Esophagus squamous epithelium (tissue), 5 donors: ENCODE data around the gene NRXN2. TPM values are rescaled to one million over a fixed set of nuclear protein-coding genes. Genes with fewer than 3 reads are reported as not detected.
A peak's percentile ranks its signal among the peaks of the same experiment; 100 is the strongest.

Experiments used
- DNase-seq: peaks from one replicate; lab custom pipeline; 2025; lab: John Stamatoyannopoulos, UW
- H3K27ac ChIP-seq, 4 donors: fragments of 200-600 bp; sonication (generic); one replicate each; pipeline ENCODE4 v1.5.1; 2016 to 2019; ENCODE audit warnings: mild to moderate bottlenecking in 1 of 4
- H3K27me3 ChIP-seq, 4 donors: fragments of 200-600 bp; sonication (generic); 1 replicate in 3 of 4; 2 replicates in 1 of 4; pipeline versions ENCODE4 v1.5.1 to v1.6.0; 2017 to 2021; ENCODE audit warnings: antibody characterized with exemption in 1 of 4
- H3K36me3 ChIP-seq, 3 donors: fragments of 200-600 bp; sonication (generic); one replicate each; pipeline ENCODE4 v1.5.1; 2016 to 2019
- H3K4me1 ChIP-seq, 3 donors: fragments of 200-600 bp; sonication (generic); one replicate each; pipeline ENCODE4 v1.5.1; 2017 to 2019
- H3K4me3 ChIP-seq, 4 donors: fragments of 200-600 bp; sonication (generic); 1 replicate in 3 of 4; 2 replicates in 1 of 4; pipeline ENCODE4 v1.5.1; 2016 to 2019; ENCODE audit warnings: mild to moderate bottlenecking in 2 of 4, moderate library complexity in 1 of 4
- H3K9me3 ChIP-seq, 3 donors: fragments of 200-600 bp; sonication (generic); one replicate each; pipeline ENCODE4 v1.5.1; 2016 to 2019
- POLR2A ChIP-seq, 4 donors: fragments of 450-650 bp; IDR thresholded peaks; one replicate each; pipeline ENCODE4 v1.6.1; 2017; ENCODE audit warnings: antibody characterized with exemption in 4 of 4, mild to moderate bottlenecking in 4 of 4, moderate library complexity in 3 of 4
- WGBS, 2 donors: methylation state at CpG; one replicate each; pipeline ENCODE4 v1.1.5; 2018; 5-methylcytosine and 5-hydroxymethylcytosine counted together
- intact Hi-C: fragments of 100-400 bp; cut with DNase I; formaldehyde crosslinking; loops from one replicate; pipeline ENCODE4 v1.15.0; 2022
- total RNA-seq, 4 donors: library from RNA; depleted of rRNA; stranded (reverse); fragments of >200 nt; gene quantifications; one replicate each; pipeline ENCODE4 v1.1.0, GENCODE V29; 2016
- TF ChIP-seq, protein P1 (sequence below), 6 experiments: fragments of 450-650 bp in 4 of 6; fragments of 200-600 bp in 2 of 6; sonication (generic) in 2 of 6; IDR thresholded peaks; one replicate each; pipeline ENCODE4 v1.5.1; 2016 to 2019; ENCODE audit warnings: antibody characterized with exemption in 6 of 6, mild to moderate bottlenecking in 4 of 6, moderate library complexity in 4 of 6
- donor health status: DM: yes; HTN: yes; CAD: no.

The NRXN2 gene
- total RNA-seq, 4 donors from 2014 or later, result 0.38 TPM; not detected in 3

- intact Hi-C loops, result no loop called here
- TF ChIP-seq, protein P1, sequence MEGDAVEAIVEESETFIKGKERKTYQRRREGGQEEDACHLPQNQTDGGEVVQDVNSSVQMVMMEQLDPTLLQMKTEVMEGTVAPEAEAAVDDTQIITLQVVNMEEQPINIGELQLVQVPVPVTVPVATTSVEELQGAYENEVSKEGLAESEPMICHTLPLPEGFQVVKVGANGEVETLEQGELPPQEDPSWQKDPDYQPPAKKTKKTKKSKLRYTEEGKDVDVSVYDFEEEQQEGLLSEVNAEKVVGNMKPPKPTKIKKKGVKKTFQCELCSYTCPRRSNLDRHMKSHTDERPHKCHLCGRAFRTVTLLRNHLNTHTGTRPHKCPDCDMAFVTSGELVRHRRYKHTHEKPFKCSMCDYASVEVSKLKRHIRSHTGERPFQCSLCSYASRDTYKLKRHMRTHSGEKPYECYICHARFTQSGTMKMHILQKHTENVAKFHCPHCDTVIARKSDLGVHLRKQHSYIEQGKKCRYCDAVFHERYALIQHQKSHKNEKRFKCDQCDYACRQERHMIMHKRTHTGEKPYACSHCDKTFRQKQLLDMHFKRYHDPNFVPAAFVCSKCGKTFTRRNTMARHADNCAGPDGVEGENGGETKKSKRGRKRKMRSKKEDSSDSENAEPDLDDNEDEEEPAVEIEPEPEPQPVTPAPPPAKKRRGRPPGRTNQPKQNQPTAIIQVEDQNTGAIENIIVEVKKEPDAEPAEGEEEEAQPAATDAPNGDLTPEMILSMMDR (IDR thresholded peaks at IDR 0.05), result no peak
- no peak for DNase-seq
- peaks cover 3 to 19% (median 6%) of the 10 kb centered on the region in 3 donors for H3K4me1 ChIP-seq
- peaks cover 0 to 39% (median 0%) of the 10 kb centered on the region in 4 donors for H3K27me3 ChIP-seq
- H3K27ac ChIP-seq, result no peak overlapping the region
- no peaks in the 10 kb centered on the region for H3K9me3 ChIP-seq
- no peak overlapping the region for H3K4me3 ChIP-seq
- WGBS, 2 donors, result 61 to 63% methylated on average over 6 to 7 of the region's 7 CpGs
- H3K36me3 ChIP-seq, result peaks cover 0 to 3% (median 0%) of the 10 kb centered on the region in 3 donors
Measured at GRCh38 chr11:64726867-64727530, 4.0 kb upstream of the NRXN2 start.

GRCh38 chr11:64726211-64726641 lies 3.2 kb upstream of the NRXN2 start:
- TF ChIP-seq, protein P1 (IDR thresholded peaks at IDR 0.05), result no peak
- TF ChIP-seq POLR2A (IDR thresholded peaks at IDR 0.05), result no peak
- no peaks in the 10 kb centered on the region for H3K9me3 ChIP-seq
- no peak overlapping the region for H3K4me3 ChIP-seq
- H3K27ac ChIP-seq, result no peak overlapping the region
- intact Hi-C loops, result no loop called here
- 40% methylated on average over 2 of the region's 9 CpGs; no CpG with 5 or more reads in 1 of the 2 donors for WGBS, 2 donors
- H3K4me1 ChIP-seq, result peaks cover 3 to 19% (median 6%) of the 10 kb centered on the region in 3 donors
- no peaks in the 10 kb centered on the region for H3K36me3 ChIP-seq
- DNase-seq, result no peak
- peaks cover 0 to 47% (median 0%) of the 10 kb centered on the region in 4 donors for H3K27me3 ChIP-seq

- intact Hi-C loops, result no loop called here
- TF ChIP-seq POLR2A (IDR thresholded peaks at IDR 0.05), result no peak
- TF ChIP-seq, protein P1 (IDR thresholded peaks at IDR 0.05), result no peak
- H3K9me3 ChIP-seq, result no peaks in the 10 kb centered on the region
- 67 to 71% methylated on average over 4 to 7 of the region's 7 CpGs for WGBS, 2 donors
- no peak overlapping the region for H3K27ac ChIP-seq
- H3K4me1 ChIP-seq, result peaks cover 2 to 18% (median 6%) of the 10 kb centered on the region in 3 donors
- H3K27me3 ChIP-seq, result peaks cover 0 to 51% (median 0%) of the 10 kb centered on the region in 4 donors
- DNase-seq, result no peak
- H3K36me3 ChIP-seq, result no peaks in the 10 kb centered on the region
- no peak overlapping the region for H3K4me3 ChIP-seq
Measured at GRCh38 chr11:64724863-64725532, 2.0 kb upstream of the NRXN2 start.

GRCh38 chr11:64723907-64724862 lies 1.2 kb upstream of the NRXN2 start:
- intact Hi-C loops, result no loop called here
- H3K4me1 ChIP-seq, result peaks cover 0 to 12% (median 6%) of the 10 kb centered on the region in 3 donors
- 36 to 67% methylated on average over 6 to 7 of the region's 9 CpGs for WGBS, 2 donors
- no peak overlapping the region for H3K27ac ChIP-seq
- no peak for DNase-seq
- H3K9me3 ChIP-seq, result no peaks in the 10 kb centered on the region
- TF ChIP-seq, protein P1 (IDR thresholded peaks at IDR 0.05), result no peak
- TF ChIP-seq POLR2A (IDR thresholded peaks at IDR 0.05), result no peak
- peaks cover 0 to 52% (median 0%) of the 10 kb centered on the region in 4 donors for H3K27me3 ChIP-seq
- no peaks in the 10 kb centered on the region for H3K36me3 ChIP-seq
- H3K4me3 ChIP-seq, result peak overlapping the region in 1 of 4 donors; percentile 88
